Cardiac muscle cell (in vitro differentiated cells and primary cell): ENCODE results near the gene ONECUT3. TPM values are rescaled to one million over a fixed set of nuclear protein-coding genes. Genes with fewer than 3 reads are reported as not detected.

Experiments
- DNase-seq, 2 donors: peaks; one replicate each; pipeline versions ENCODE4 v3.0.0 to v3.0.0-alpha.2; 2010 to 2017; ENCODE audit warnings: low read depth in 1 of 2, low spot score in 1 of 2
- H3K27ac ChIP-seq: fragments of 200-600 bp; sonication (generic); 2 replicates; pipeline ENCODE4 v1.5.1; 2016
- H3K27me3 ChIP-seq: fragments of 200-600 bp; sonication (generic); 2 replicates; pipeline ENCODE4 v1.6.0; 2016; ENCODE audit warnings: control low read depth
- H3K36me3 ChIP-seq: fragments of 200-600 bp; sonication (generic); 2 replicates; pipeline ENCODE4 v1.5.1; 2016; ENCODE audit warnings: control low read depth
- H3K4me1 ChIP-seq: fragments of 200-600 bp; sonication (generic); 2 replicates; pipeline ENCODE4 v1.8.1; 2017; ENCODE audit warnings: low read depth, mild to moderate bottlenecking, mixed run types
- H3K4me3 ChIP-seq: fragments of 200-600 bp; sonication (generic); 2 replicates; pipeline ENCODE4 v1.5.1; 2016; ENCODE audit warnings: mild to moderate bottlenecking
- H3K9me3 ChIP-seq: fragments of 200-600 bp; sonication (generic); 2 replicates; pipeline ENCODE4 v1.5.1; 2017; ENCODE audit warnings: low read depth, mild to moderate bottlenecking, control low read depth
- CTCF ChIP-seq: IDR thresholded peaks from 2 replicates; pipeline ENCODE4 v1.5.1; 2012; ENCODE audit warnings: low read depth, mild to moderate bottlenecking, low read length
- polyA plus RNA-seq: library from polyadenylated mRNA; unstranded; fragments of >200 nt; fragmentation: Nextera tagmentation; extraction: Ambion mirVana; gene quantifications from 2 replicates; pipeline ENCODE4 v1.2.1, GENCODE V29; 2016
- total RNA-seq: library from RNA; depleted of rRNA; stranded (reverse); fragments of >200 nt; gene quantifications from 2 replicates; pipeline ENCODE4 v1.2.3, GENCODE V29; 2016

ONECUT3 gene
- total and polyA plus RNA-seq, 2 experiments from 2014 or later = not detected

DNA sequence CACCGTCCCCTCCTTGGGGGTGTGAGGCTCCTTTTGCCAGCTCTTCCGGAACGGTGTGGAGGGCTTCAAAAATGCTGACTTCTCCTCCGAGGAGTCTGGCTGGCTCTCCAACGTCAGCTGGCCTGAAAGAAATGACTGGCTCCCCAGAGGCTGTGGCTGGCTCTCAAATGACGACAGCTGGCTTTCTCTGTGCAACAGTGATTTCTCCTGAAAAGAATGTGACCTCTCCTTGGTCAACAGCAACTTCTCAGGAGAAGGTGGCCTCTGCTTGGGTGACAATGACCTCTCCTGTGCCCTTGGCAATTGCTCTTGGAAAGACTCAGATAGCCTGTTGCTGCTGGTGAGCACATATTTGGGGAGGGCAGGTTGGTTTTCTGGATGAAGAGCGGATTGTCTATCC is 29.2 kb downstream of the ONECUT3 start:
- Histone ChIP-seq H3K36me3 (no peaks in the 10 kb centered on the region), H3K9me3 (no peaks in the 10 kb centered on the region), H3K27me3 (peaks cover 50% of the 10 kb centered on the region), H3K4me1 (no peaks in the 10 kb centered on the region), H3K4me3 (no peak overlapping the region), H3K27ac (no peak overlapping the region)
- no peak for DNase-seq
- TF ChIP-seq CTCF = no peak

GRCh38 chr19:1783354-1783753 is 30.0 kb downstream of the ONECUT3 start:
- Histone ChIP-seq H3K36me3 (no peaks in the 10 kb centered on the region), H3K4me1 (no peaks in the 10 kb centered on the region), H3K4me3 (no peak overlapping the region), H3K27ac (no peak overlapping the region), H3K27me3 (peaks cover 46% of the 10 kb centered on the region), H3K9me3 (no peaks in the 10 kb centered on the region)
- DNase-seq = no peak
- no peak for TF ChIP-seq CTCF

- TF ChIP-seq CTCF = no peak
- no peaks in the 10 kb centered on the region for H3K9me3 ChIP-seq
- H3K36me3 ChIP-seq = no peaks in the 10 kb centered on the region
- H3K27ac ChIP-seq = no peak overlapping the region
- no peak for DNase-seq
- no peaks in the 10 kb centered on the region for H3K4me1 ChIP-seq
- no peak overlapping the region for H3K4me3 ChIP-seq
- peaks cover 44% of the 10 kb centered on the region for H3K27me3 ChIP-seq
Observed at GRCh38 chr19:1783874-1784273, 30.6 kb downstream of the ONECUT3 start.

DNA sequence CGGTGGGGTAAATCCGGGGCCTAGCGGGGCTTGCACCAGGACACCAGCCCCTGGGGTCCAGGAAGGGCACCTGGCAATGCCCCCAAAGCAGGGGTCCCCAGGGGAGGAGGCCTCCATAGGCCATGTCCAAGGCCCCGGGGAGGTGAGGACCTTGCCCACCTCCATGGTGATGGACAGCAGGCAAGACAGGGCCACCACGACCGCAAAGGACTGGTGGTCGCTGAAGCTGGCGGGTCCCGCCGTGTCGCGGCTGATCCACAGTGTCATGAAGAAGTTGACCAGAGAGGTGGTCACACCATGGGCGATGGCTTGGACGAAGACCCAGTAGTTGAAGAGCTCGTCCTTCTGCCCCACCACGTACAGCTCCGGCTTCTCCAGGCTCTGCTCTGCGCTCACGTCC is 32.0 kb downstream of the ONECUT3 start:
- H3K9me3 ChIP-seq = no peaks in the 10 kb centered on the region
- H3K36me3 ChIP-seq = no peaks in the 10 kb centered on the region
- no peak for DNase-seq
- no peak for TF ChIP-seq CTCF
- H3K27ac ChIP-seq = no peak overlapping the region
- H3K27me3 ChIP-seq = peaks cover 37% of the 10 kb centered on the region
- H3K4me1 ChIP-seq = no peaks in the 10 kb centered on the region
- H3K4me3 ChIP-seq = no peak overlapping the region

- Histone ChIP-seq H3K9me3 (no peaks in the 10 kb centered on the region), H3K4me1 (no peaks in the 10 kb centered on the region), H3K27me3 (peaks cover 34% of the 10 kb centered on the region), H3K4me3 (no peak overlapping the region), H3K36me3 (no peaks in the 10 kb centered on the region), H3K27ac (no peak overlapping the region)
- no peak for DNase-seq
- TF ChIP-seq CTCF = no peak
Observed at GRCh38 chr19:1786668-1787067, 33.4 kb downstream of the ONECUT3 start.

- no peak for DNase-seq
- peaks cover 30% of the 10 kb centered on the region for H3K27me3 ChIP-seq
- no peaks in the 10 kb centered on the region for H3K4me1 ChIP-seq
- H3K9me3 ChIP-seq = no peaks in the 10 kb centered on the region
- H3K27ac ChIP-seq = no peak overlapping the region
- no peak for TF ChIP-seq CTCF
- no peaks in the 10 kb centered on the region for H3K36me3 ChIP-seq
- H3K4me3 ChIP-seq = no peak overlapping the region
Observed at GRCh38 chr19:1787116-1787515, 33.8 kb downstream of the ONECUT3 start.
